ENCODE data around the gene CST9.

The CST9 gene

GRCh38 chr20:23649830-23650417, 44.2 kb upstream of the CST9 start:
- DNase-seq (ENCODE audit: low read depth, low spot score), result no peak
- no peaks in the 10 kb centered on the region for H3K36me3 ChIP-seq (ENCODE audit: insufficient read depth, insufficient read length, low read length)
- H3K4me1 ChIP-seq (ENCODE audit: insufficient read depth, insufficient read length), result no peaks in the 10 kb centered on the region
- no peak overlapping the region for H3K9ac ChIP-seq (ENCODE audit: insufficient read length, low read depth)
- H3K4me3 ChIP-seq (ENCODE audit: insufficient read length, low read depth), result no peak overlapping the region
- TF ChIP-seq YY1 (IDR thresholded peaks at IDR 0.05; ENCODE audit: insufficient read depth, insufficient read length) (no peak), ZNF274 (IDR thresholded peaks at IDR 0.05; ENCODE audit: low read depth, low read length) (no peak), SUZ12 (IDR thresholded peaks at IDR 0.05; ENCODE audit: extremely low read depth, insufficient read depth, insufficient read length) (no peak)
- H3K27me3 ChIP-seq (ENCODE audit: insufficient read depth, insufficient read length), result no peaks in the 10 kb centered on the region
- H3K9me3 ChIP-seq (ENCODE audit: insufficient read depth, low read length), result no peaks in the 10 kb centered on the region

- no peak overlapping the region for H3K9ac ChIP-seq (ENCODE audit: insufficient read length, low read depth)
- no peaks in the 10 kb centered on the region for H3K36me3 ChIP-seq (ENCODE audit: insufficient read depth, insufficient read length, low read length)
- no peak overlapping the region for H3K4me3 ChIP-seq (ENCODE audit: insufficient read length, low read depth)
- H3K27me3 ChIP-seq (ENCODE audit: insufficient read depth, insufficient read length), result no peaks in the 10 kb centered on the region
- TF ChIP-seq ZNF274 (IDR thresholded peaks at IDR 0.05; ENCODE audit: low read depth, low read length) (no peak), SUZ12 (IDR thresholded peaks at IDR 0.05; ENCODE audit: extremely low read depth, insufficient read depth, insufficient read length) (no peak), YY1 (IDR thresholded peaks at IDR 0.05; ENCODE audit: insufficient read depth, insufficient read length) (no peak)
- no peaks in the 10 kb centered on the region for H3K4me1 ChIP-seq (ENCODE audit: insufficient read depth, insufficient read length)
- H3K9me3 ChIP-seq (ENCODE audit: insufficient read depth, low read length), result no peaks in the 10 kb centered on the region
- no peak for DNase-seq (ENCODE audit: low read depth, low spot score)
These were observed 43.5 kb upstream of the CST9 start for GRCh38 chr20:23649242-23649641.

DNA sequence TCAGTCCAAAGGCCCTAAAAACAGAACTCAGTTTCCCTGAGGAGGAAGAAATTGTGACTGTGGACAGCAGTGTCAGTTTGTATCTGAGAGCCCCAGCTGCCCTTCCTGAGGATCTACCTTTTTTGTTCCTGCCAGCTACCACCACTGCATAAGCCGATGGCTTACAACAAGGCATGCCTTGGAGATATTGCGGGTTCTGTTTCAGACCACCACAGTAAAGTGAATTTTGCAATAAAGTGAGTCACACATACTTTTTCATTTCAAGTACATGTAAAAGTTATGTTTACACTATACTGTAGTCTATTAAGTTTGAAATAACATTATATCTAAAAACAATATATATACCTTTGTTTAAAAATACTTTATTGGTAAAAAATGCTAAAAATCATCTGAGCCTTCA, 41.6 kb upstream of the CST9 start:
- no peaks in the 10 kb centered on the region for H3K36me3 ChIP-seq (ENCODE audit: insufficient read depth, insufficient read length, low read length)
- DNase-seq (ENCODE audit: low read depth, low spot score), result no peak
- no peaks in the 10 kb centered on the region for H3K9me3 ChIP-seq (ENCODE audit: insufficient read depth, low read length)
- no peak overlapping the region for H3K4me3 ChIP-seq (ENCODE audit: insufficient read length, low read depth)
- no peaks in the 10 kb centered on the region for H3K27me3 ChIP-seq (ENCODE audit: insufficient read depth, insufficient read length)
- no peak overlapping the region for H3K9ac ChIP-seq (ENCODE audit: insufficient read length, low read depth)
- TF ChIP-seq ZNF274 (IDR thresholded peaks at IDR 0.05; ENCODE audit: low read depth, low read length) (no peak), YY1 (IDR thresholded peaks at IDR 0.05; ENCODE audit: insufficient read depth, insufficient read length) (no peak)
- H3K4me1 ChIP-seq (ENCODE audit: insufficient read depth, insufficient read length), result no peaks in the 10 kb centered on the region

- H3K27me3 ChIP-seq (ENCODE audit: insufficient read depth, insufficient read length), result no peaks in the 10 kb centered on the region
- peaks cover 4% of the 10 kb centered on the region for H3K4me1 ChIP-seq (ENCODE audit: insufficient read depth, insufficient read length)
- H3K36me3 ChIP-seq (ENCODE audit: insufficient read depth, insufficient read length, low read length), result no peaks in the 10 kb centered on the region
- H3K9ac ChIP-seq (ENCODE audit: insufficient read length, low read depth), result no peak overlapping the region
- no peaks in the 10 kb centered on the region for H3K9me3 ChIP-seq (ENCODE audit: insufficient read depth, low read length)
- TF ChIP-seq YY1 (IDR thresholded peaks at IDR 0.05; ENCODE audit: insufficient read depth, insufficient read length) (no peak), ZNF274 (IDR thresholded peaks at IDR 0.05; ENCODE audit: low read depth, low read length) (no peak), SUZ12 (IDR thresholded peaks at IDR 0.05; ENCODE audit: extremely low read depth, insufficient read depth, insufficient read length) (no peak)
- no peak for DNase-seq (ENCODE audit: low read depth, low spot score)
- H3K4me3 ChIP-seq (ENCODE audit: insufficient read length, low read depth), result no peak overlapping the region
These were observed 40.6 kb upstream of the CST9 start for GRCh38 chr20:23646106-23646873.

GRCh38 chr20:23645575-23645974, 39.9 kb upstream of the CST9 start:
- TF ChIP-seq SUZ12 (IDR thresholded peaks at IDR 0.05; ENCODE audit: extremely low read depth, insufficient read depth, insufficient read length) (no peak), YY1 (IDR thresholded peaks at IDR 0.05; ENCODE audit: insufficient read depth, insufficient read length) (no peak), ZNF274 (IDR thresholded peaks at IDR 0.05; ENCODE audit: low read depth, low read length) (no peak)
- Histone ChIP-seq H3K4me1 (ENCODE audit: insufficient read depth, insufficient read length) (peaks cover 6% of the 10 kb centered on the region), H3K4me3 (ENCODE audit: insufficient read length, low read depth) (no peak overlapping the region), H3K27me3 (ENCODE audit: insufficient read depth, insufficient read length) (no peaks in the 10 kb centered on the region), H3K9ac (ENCODE audit: insufficient read length, low read depth) (no peak overlapping the region), H3K9me3 (ENCODE audit: insufficient read depth, low read length) (no peaks in the 10 kb centered on the region), H3K36me3 (ENCODE audit: insufficient read depth, insufficient read length, low read length) (no peaks in the 10 kb centered on the region)
- no peak for DNase-seq (ENCODE audit: low read depth, low spot score)

DNA sequence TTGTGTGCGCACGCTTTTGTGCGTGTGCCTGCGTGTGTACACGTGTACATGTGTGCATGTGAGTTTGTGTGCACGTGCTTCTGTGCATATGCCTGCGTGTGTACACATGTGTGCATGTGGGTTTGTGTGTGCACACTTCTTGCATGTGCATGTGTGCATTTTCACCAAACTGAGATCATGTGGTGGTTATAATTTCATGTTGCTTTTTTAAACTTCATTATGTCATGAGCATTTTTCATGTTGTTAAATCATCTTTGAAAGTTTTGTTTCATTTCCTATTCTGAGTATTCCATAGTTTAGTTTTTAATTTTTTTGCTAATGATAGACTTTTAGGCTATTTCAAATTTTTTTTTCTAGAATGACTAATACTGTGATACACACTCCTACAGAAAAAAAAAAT, 38.4 kb upstream of the CST9 start:
- Histone ChIP-seq H3K27me3 (ENCODE audit: insufficient read depth, insufficient read length) (no peaks in the 10 kb centered on the region), H3K36me3 (ENCODE audit: insufficient read depth, insufficient read length, low read length) (no peaks in the 10 kb centered on the region), H3K4me3 (ENCODE audit: insufficient read length, low read depth) (no peak overlapping the region), H3K9ac (ENCODE audit: insufficient read length, low read depth) (no peak overlapping the region), H3K4me1 (ENCODE audit: insufficient read depth, insufficient read length) (peaks cover 6% of the 10 kb centered on the region), H3K9me3 (ENCODE audit: insufficient read depth, low read length) (no peaks in the 10 kb centered on the region)
- TF ChIP-seq SUZ12 (IDR thresholded peaks at IDR 0.05; ENCODE audit: extremely low read depth, insufficient read depth, insufficient read length), result no peak
- DNase-seq (ENCODE audit: low read depth, low spot score), result no peak

GRCh38 chr20:23643659-23644058, 37.9 kb upstream of the CST9 start:
- H3K27me3 ChIP-seq (ENCODE audit: insufficient read depth, insufficient read length), result no peaks in the 10 kb centered on the region
- H3K9me3 ChIP-seq (ENCODE audit: insufficient read depth, low read length), result no peaks in the 10 kb centered on the region
- TF ChIP-seq ZNF274 (IDR thresholded peaks at IDR 0.05; ENCODE audit: low read depth, low read length) (no peak), YY1 (IDR thresholded peaks at IDR 0.05; ENCODE audit: insufficient read depth, insufficient read length) (no peak), SUZ12 (IDR thresholded peaks at IDR 0.05; ENCODE audit: extremely low read depth, insufficient read depth, insufficient read length) (no peak)
- H3K4me1 ChIP-seq (ENCODE audit: insufficient read depth, insufficient read length), result peaks cover 6% of the 10 kb centered on the region
- H3K9ac ChIP-seq (ENCODE audit: insufficient read length, low read depth), result no peak overlapping the region
- no peak for DNase-seq (ENCODE audit: low read depth, low spot score)
- H3K36me3 ChIP-seq (ENCODE audit: insufficient read depth, insufficient read length, low read length), result no peaks in the 10 kb centered on the region
- no peak overlapping the region for H3K4me3 ChIP-seq (ENCODE audit: insufficient read length, low read depth)

All from NT2/D1 (cell line).